Colonic mucosa (tissue), 4 donors: ENCODE results near the gene ETV7. TPM values are rescaled to one million over a fixed set of nuclear protein-coding genes. Genes with fewer than 3 reads are reported as not detected.

Experiments
- DNase-seq: peaks from one replicate; pipeline ENCODE4 v3.0.0-alpha.2; 2020
- H3K27ac ChIP-seq: fragments of 200-600 bp; one replicate; pipeline ENCODE4 v1.8.0; 2021
- H3K27me3 ChIP-seq: fragments of 200-600 bp; one replicate; pipeline ENCODE4 v1.8.0; 2021
- H3K36me3 ChIP-seq: fragments of 200-600 bp; one replicate; pipeline ENCODE4 v1.8.0; 2021
- H3K4me1 ChIP-seq: fragments of 200-600 bp; one replicate; pipeline ENCODE4 v1.8.0; 2021; ENCODE audit warnings: mild to moderate bottlenecking
- H3K4me3 ChIP-seq: fragments of 200-600 bp; one replicate; pipeline ENCODE4 v1.8.0; 2021
- H3K9ac ChIP-seq, 2 donors: one replicate each; pipeline ENCODE4 v1.7.0; 2013; ENCODE audit warnings: control low read depth in 2 of 2, low read depth in 2 of 2, low read length in 2 of 2
- H3K9me3 ChIP-seq: fragments of 200-600 bp; one replicate; pipeline ENCODE4 v1.8.0; 2021
- intact Hi-C: fragments of 100-400 bp; cut with DNase I; formaldehyde crosslinking; loops from one replicate; pipeline ENCODE4 v1.14.1; 2022
- total RNA-seq, 2 donors: library from RNA; stranded (reverse); fragmentation: NEBNext Ultra II Directional in 1 of 2; extraction: Animal tissue kit (Norgen Biotek cat#: 25700) in 1 of 2; gene quantifications; one replicate each; pipeline ENCODE4 v1.2.1, GENCODE V29; 2021
- TF ChIP-seq, protein P1 (sequence below): fragments of 200-600 bp; IDR thresholded peaks from one replicate; pipeline ENCODE4 v1.8.0; 2022; ENCODE audit warnings: antibody characterized with exemption, mild to moderate bottlenecking
- donor health status: healthy.
- donor health status: DM: no; HTN: no; CAD: no.
- donor health status: DM: no; HTN: no; CAD: no.

Gene ETV7
- total RNA-seq, 2 donors from 2014 or later: 2.9 to 4.5 TPM

DNA sequence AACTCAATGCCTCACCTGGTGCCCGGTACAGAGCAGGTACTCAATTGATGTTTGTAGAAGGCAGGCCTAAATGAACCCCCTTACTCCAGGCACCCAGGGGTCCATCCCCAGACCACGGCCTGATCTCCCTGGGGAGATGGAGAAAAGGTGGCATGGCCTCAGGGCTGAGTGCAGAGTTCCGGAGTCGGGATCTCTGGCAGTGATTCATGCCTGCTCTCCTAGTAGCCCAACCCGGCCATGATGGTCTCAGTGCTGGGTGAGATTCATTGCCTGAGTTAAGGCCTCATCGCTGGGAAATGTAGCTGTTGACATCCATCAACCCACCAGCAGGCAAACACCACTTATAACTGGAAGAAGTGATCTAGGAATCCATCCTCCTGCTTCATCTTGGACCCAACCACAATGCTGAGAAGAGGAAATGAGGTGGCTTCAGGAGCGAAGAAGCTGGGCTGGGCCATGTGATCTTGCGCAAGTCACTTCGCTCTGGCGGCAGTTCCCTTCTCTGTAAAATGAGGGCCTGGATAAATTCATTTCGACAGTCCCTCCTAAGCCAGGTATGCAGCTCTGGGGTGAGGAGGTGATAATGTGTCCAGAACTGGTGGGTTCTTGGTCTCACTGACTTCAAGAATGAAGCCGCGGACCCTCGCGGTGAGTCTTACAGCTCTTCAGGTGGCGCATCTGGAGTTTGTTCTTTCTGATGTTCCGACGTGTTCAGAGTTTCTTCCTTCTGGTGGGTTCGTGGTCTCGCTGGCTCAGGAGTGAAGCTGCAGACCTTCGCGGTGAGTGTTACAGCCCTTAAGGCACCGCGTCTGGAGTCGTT is 24.7 kb downstream of the ETV7 start:
- TF ChIP-seq, protein P1, sequence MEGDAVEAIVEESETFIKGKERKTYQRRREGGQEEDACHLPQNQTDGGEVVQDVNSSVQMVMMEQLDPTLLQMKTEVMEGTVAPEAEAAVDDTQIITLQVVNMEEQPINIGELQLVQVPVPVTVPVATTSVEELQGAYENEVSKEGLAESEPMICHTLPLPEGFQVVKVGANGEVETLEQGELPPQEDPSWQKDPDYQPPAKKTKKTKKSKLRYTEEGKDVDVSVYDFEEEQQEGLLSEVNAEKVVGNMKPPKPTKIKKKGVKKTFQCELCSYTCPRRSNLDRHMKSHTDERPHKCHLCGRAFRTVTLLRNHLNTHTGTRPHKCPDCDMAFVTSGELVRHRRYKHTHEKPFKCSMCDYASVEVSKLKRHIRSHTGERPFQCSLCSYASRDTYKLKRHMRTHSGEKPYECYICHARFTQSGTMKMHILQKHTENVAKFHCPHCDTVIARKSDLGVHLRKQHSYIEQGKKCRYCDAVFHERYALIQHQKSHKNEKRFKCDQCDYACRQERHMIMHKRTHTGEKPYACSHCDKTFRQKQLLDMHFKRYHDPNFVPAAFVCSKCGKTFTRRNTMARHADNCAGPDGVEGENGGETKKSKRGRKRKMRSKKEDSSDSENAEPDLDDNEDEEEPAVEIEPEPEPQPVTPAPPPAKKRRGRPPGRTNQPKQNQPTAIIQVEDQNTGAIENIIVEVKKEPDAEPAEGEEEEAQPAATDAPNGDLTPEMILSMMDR: no peak
- Histone ChIP-seq H3K4me3 (no peak overlapping the region), H3K36me3 (no peaks in the 10 kb centered on the region), H3K27ac (no peak overlapping the region), H3K27me3 (no peaks in the 10 kb centered on the region), H3K9ac (no peak overlapping the region), H3K9me3 (no peaks in the 10 kb centered on the region), H3K4me1 (no peaks in the 10 kb centered on the region)
- intact Hi-C loops: loop anchor here (5.0 kb wide), 1 partner anchor 240 kb away; no protein-coding TSS in a partner anchor
- no peak for DNase-seq

- no peak for DNase-seq
- H3K4me1 ChIP-seq: no peaks in the 10 kb centered on the region
- intact Hi-C loops: loop anchor here (5.0 kb wide), 1 partner anchor 239 kb away; no protein-coding TSS in a partner anchor
- no peaks in the 10 kb centered on the region for H3K9me3 ChIP-seq
- no peak overlapping the region for H3K9ac ChIP-seq
- H3K36me3 ChIP-seq: no peaks in the 10 kb centered on the region
- no peak overlapping the region for H3K4me3 ChIP-seq
- no peaks in the 10 kb centered on the region for H3K27me3 ChIP-seq
- no peak overlapping the region for H3K27ac ChIP-seq
- TF ChIP-seq, protein P1: no peak
Measured at GRCh38 chr6:36361071-36361470, 26.4 kb downstream of the ETV7 start.

- H3K27ac ChIP-seq: no peak overlapping the region
- intact Hi-C loops: loop anchor here (5.0 kb wide), 1 partner anchor 238 kb away; no protein-coding TSS in a partner anchor
- H3K36me3 ChIP-seq: no peaks in the 10 kb centered on the region
- H3K27me3 ChIP-seq: no peaks in the 10 kb centered on the region
- no peak overlapping the region for H3K9ac ChIP-seq
- no peaks in the 10 kb centered on the region for H3K9me3 ChIP-seq
- no peak overlapping the region for H3K4me3 ChIP-seq
- H3K4me1 ChIP-seq: no peaks in the 10 kb centered on the region
- DNase-seq: peak; percentile 81
- TF ChIP-seq, protein P1: peak; percentile 78
Measured at GRCh38 chr6:36360241-36361054, 27.0 kb downstream of the ETV7 start.

DNA sequence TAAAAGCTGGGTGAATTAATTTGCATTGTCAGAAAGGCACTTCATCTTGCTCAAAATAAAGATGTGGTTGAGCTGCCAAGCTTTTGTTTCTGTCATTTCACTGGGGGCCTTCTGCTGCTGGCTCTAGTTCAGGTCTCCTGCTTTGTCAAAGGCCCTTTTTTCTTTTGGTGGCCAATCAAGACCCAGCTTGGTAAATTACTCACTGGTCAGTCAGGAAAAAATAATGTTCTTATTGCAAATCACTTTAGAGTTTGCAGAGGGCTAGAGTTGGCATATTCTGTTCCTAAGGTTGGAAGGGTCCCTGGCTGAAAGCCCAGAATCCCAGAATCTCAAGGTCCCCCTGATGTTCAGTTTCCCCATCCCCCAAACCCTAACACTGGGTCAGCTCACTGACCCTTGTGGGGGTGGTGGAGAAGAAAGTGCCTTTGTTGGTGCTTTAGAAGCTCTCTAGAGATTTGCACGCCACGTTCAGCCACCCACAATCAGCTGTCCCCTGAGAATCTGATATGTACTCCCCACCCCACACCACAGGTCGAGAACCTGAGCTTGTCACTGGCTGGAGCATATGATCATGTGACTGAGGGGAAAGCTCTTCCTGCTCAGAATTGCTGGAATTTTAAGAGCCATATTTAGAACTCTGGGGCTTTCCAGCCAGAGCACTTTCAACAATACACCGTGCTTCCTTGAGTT is 29.1 kb downstream of the ETV7 start:
- intact Hi-C loops: loop anchor here (5.0 to 10.0 kb wide), 2 partner anchors 56 to 334 kb away; partner anchors contain the start of genes MAPK14 and SLC26A8
- Histone ChIP-seq H3K9me3 (no peaks in the 10 kb centered on the region), H3K4me1 (no peaks in the 10 kb centered on the region), H3K4me3 (no peak overlapping the region), H3K9ac (no peak overlapping the region), H3K36me3 (no peaks in the 10 kb centered on the region), H3K27me3 (no peaks in the 10 kb centered on the region), H3K27ac (peak overlapping the region; percentile 1)
- DNase-seq: no peak
- TF ChIP-seq, protein P1: no peak

GRCh38 chr6:36357872-36358225 is 29.6 kb downstream of the ETV7 start:
- H3K9ac ChIP-seq: no peak overlapping the region
- H3K9me3 ChIP-seq: no peaks in the 10 kb centered on the region
- no peaks in the 10 kb centered on the region for H3K27me3 ChIP-seq
- no peaks in the 10 kb centered on the region for H3K36me3 ChIP-seq
- peak overlapping the region; percentile 1 for H3K27ac ChIP-seq
- no peak for DNase-seq
- TF ChIP-seq, protein P1: no peak
- H3K4me1 ChIP-seq: no peaks in the 10 kb centered on the region
- intact Hi-C loops: loop anchor here (5.0 to 10.0 kb wide), 2 partner anchors 56 to 333 kb away; partner anchors contain the start of genes MAPK14 and SLC26A8
- no peak overlapping the region for H3K4me3 ChIP-seq
